ENCODE data around the gene ZG16B. TPM values are rescaled to one million over a fixed set of nuclear protein-coding genes. Genes with fewer than 3 reads are reported as not detected.

ZG16B gene
- total RNA-seq, 4 donors from 2014 or later = 1.3 to 15.9 TPM; not detected in 2

GRCh38 chr16:2817340-2818271 is 12.5 kb upstream of the ZG16B start:
- TF ChIP-seq CTCF (IDR thresholded peaks at IDR 0.05) (no peak), POLR2A (IDR thresholded peaks at IDR 0.05) (no peak)

DNA sequence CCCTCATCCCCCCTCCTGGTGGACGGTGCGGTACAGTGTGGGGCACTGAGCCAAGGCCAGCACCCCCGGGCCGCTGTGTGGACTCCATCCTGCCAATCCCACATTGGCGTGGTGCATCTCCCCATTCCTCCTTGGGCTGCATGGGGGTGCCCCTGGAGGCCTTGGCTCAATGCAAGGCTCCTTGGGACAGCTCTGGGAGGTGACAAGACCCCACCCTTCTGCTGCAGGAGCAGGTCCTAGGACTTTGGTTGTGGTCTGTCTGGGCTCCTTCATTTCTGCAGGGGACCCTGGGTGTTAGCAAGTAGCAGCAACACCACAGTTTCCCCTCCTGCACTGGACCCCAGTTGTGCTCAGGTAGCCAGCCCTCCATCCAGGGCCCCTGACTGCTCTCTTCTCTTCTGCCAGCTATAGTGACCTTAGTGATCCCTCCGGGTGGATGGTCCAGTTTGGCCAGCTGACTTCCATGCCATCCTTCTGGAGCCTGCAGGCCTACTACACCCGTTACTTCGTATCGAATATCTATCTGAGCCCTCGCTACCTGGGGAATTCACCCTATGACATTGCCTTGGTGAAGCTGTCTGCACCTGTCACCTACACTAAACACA is 11.7 kb upstream of the ZG16B start:
- TF ChIP-seq CTCF (IDR thresholded peaks at IDR 0.05) (no peak), POLR2A (IDR thresholded peaks at IDR 0.05) (no peak)
- Histone ChIP-seq H3K9me3 (no peaks in the 10 kb centered on the region), H3K27ac (no peak overlapping the region), H3K4me1 (no peaks in the 10 kb centered on the region), H3K27me3 (no peaks in the 10 kb centered on the region), H3K36me3 (no peaks in the 10 kb centered on the region), H3K4me3 (no peak overlapping the region)
- DNase-seq = no peak
- intact Hi-C loops (cut with DNase I; ENCODE audit: low total_unique reads) = no loop called here

More at GRCh38 chr16:2817340-2818271, 12.5 kb upstream of the ZG16B start:
- Histone ChIP-seq H3K27me3 (no peaks in the 10 kb centered on the region), H3K36me3 (no peaks in the 10 kb centered on the region), H3K27ac (no peak overlapping the region), H3K9me3 (no peaks in the 10 kb centered on the region), H3K4me1 (no peaks in the 10 kb centered on the region), H3K4me3 (no peak overlapping the region)
- intact Hi-C loops (cut with DNase I; ENCODE audit: low total_unique reads) = no loop called here
- no peak for DNase-seq

- intact Hi-C loops (cut with DNase I; ENCODE audit: low total_unique reads) = no loop called here
- Histone ChIP-seq H3K27me3 (no peaks in the 10 kb centered on the region), H3K9me3 (no peaks in the 10 kb centered on the region), H3K4me3 (no peak overlapping the region), H3K36me3 (no peaks in the 10 kb centered on the region), H3K27ac (no peak overlapping the region), H3K4me1 (no peaks in the 10 kb centered on the region)
- DNase-seq = no peak
- no peak for TF ChIP-seq POLR2A (IDR thresholded peaks at IDR 0.05)
- no peak for TF ChIP-seq CTCF (IDR thresholded peaks at IDR 0.05)
These were observed 10.7 kb upstream of the ZG16B start for GRCh38 chr16:2819179-2819938.

DNA sequence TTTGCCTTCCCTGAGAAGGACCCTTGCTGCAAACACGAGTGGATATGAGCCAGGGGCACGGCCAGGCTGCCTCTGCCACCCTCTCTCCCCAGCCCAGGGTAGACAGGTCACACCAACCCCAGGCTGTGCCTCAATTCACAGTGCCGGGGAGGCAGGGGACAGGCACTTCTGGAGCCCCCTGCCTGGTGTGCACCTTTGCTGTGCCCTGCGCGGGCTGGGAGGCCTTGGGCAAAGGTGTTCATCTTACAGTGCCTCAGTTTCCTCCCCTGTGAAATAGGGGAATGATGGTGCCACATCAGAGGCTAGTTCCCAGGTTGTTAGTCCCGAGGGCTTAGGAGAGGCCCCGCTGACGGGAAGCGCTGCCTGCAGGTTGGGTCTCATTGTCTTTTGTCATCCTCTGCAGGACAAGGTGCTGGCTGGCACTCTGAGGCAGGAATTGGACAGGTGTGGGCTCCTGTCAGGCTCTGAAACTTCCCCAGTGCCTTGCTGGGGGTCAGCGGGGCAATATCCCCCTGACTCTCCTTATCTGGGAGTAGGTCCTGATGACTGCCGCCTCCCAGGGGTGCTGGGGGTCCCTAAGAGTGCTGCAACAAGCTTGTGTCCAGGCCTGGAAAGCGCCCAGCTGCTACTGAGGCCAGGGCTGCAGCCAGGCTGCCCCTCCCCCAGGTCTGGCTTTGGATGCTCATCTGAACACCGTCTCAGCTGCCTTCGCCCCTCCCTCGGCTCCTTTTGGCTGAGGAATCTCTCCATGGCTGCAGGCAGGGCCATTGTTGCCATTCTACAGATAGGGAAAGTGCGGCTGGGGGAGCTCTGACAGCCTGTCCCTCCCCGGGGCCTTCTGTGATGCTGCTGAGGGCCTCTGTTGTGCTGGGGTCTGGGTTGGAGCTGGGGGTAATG is 9.9 kb upstream of the ZG16B start:
- Histone ChIP-seq H3K36me3 (no peaks in the 10 kb centered on the region), H3K4me1 (no peaks in the 10 kb centered on the region), H3K4me3 (no peak overlapping the region), H3K27me3 (no peaks in the 10 kb centered on the region), H3K27ac (no peak overlapping the region), H3K9me3 (no peaks in the 10 kb centered on the region)
- TF ChIP-seq CTCF (IDR thresholded peaks at IDR 0.05) (no peak), POLR2A (IDR thresholded peaks at IDR 0.05) (no peak)
- no peak for DNase-seq
- intact Hi-C loops (cut with DNase I; ENCODE audit: low total_unique reads) = no loop called here
